Gastrocnemius medialis (tissue), 4 donors: ENCODE measurements around the gene MAP7. TPM values are rescaled to one million over a fixed set of nuclear protein-coding genes. Genes with fewer than 3 reads are reported as not detected.

Experiments used
- ATAC-seq, 2 donors: fragments of 150-250 bp; one replicate each; pipeline ENCODE4 v1.9.1; 2016
- DNase-seq, 2 donors: peaks; one replicate each; pipeline ENCODE4 v3.0.0-alpha.2; 2019
- H3K27ac ChIP-seq, 4 donors: fragments of 200-600 bp; sonication (generic); 1 replicate in 1 of 4; 2 replicates in 3 of 4; pipeline ENCODE4 v1.5.1; 2016 to 2018; ENCODE audit warnings: mild to moderate bottlenecking in 2 of 4, moderate library complexity in 1 of 4
- H3K27me3 ChIP-seq, 3 donors: fragments of 200-600 bp; sonication (generic) in 2 of 3; 1 replicate in 1 of 3; 2 replicates in 2 of 3; pipeline versions ENCODE4 v1.5.1 to v1.6.0; 2016 to 2019; ENCODE audit warnings: mild to moderate bottlenecking in 1 of 3, moderate library complexity in 1 of 3
- H3K36me3 ChIP-seq, 2 donors: fragments of 200-600 bp; sonication (generic) in 1 of 2; one replicate each; pipeline ENCODE4 v1.5.1; 2017 to 2018
- H3K4me1 ChIP-seq, 2 donors: fragments of 200-600 bp; sonication (generic) in 1 of 2; one replicate each; pipeline ENCODE4 v1.5.1; 2016 to 2017; ENCODE audit warnings: mild to moderate bottlenecking in 2 of 2
- H3K4me3 ChIP-seq, 4 donors: fragments of 200-600 bp; sonication (generic) in 3 of 4; 1 replicate in 1 of 4; 2 replicates in 3 of 4; pipeline ENCODE4 v1.5.1; 2016 to 2019; ENCODE audit warnings: mild to moderate bottlenecking in 2 of 4
- H3K9me3 ChIP-seq, 3 donors: fragments of 200-600 bp; sonication (generic) in 2 of 3; 1 replicate in 1 of 3; 2 replicates in 2 of 3; pipeline ENCODE4 v1.5.1; 2016 to 2019
- CTCF ChIP-seq, 5 experiments: fragments of 450-650 bp in 3 of 5; fragments of 200-600 bp in 2 of 5; sonication (generic) in 2 of 5; IDR thresholded peaks in 4 of 5; conservative IDR thresholded peaks in 1 of 5; 1 replicate in 4 of 5; 2 replicates in 1 of 5; pipeline ENCODE4 v1.5.1; 2016 to 2019; ENCODE audit warnings: antibody characterized with exemption in 5 of 5, mild to moderate bottlenecking in 3 of 5, moderate library complexity in 3 of 5
- POLR2A ChIP-seq, 2 donors: fragments of 450-650 bp; IDR thresholded peaks; one replicate each; pipeline ENCODE4 v1.6.1; 2017; ENCODE audit warnings: antibody characterized with exemption in 2 of 2, mild to moderate bottlenecking in 2 of 2, moderate library complexity in 2 of 2
- in situ Hi-C, 4 donors: fragments of 200-750 bp; cut with MboI; loops; one replicate each; pipeline versions ENCODE4 v1.15.0 to v1.8.0; 2017; ENCODE audit warnings: low sequenced_read_pairs in 4 of 4
- intact Hi-C: fragments of 100-400 bp; cut with DNase I; formaldehyde crosslinking; loops from one replicate; pipeline ENCODE4 v1.15.1; 2023; ENCODE audit warnings: low total_unique reads
- total RNA-seq, 4 donors: library from RNA; depleted of rRNA; stranded (reverse); fragments of >200 nt; gene quantifications; one replicate each; pipeline versions ENCODE4 v1.1.0 to v1.2.3, GENCODE V29; 2016

The MAP7 gene
- total RNA-seq, 4 donors from 2014 or later = 0.22 to 0.56 (median 0.39) TPM

GRCh38 chr6:136475686-136476085 lies 74.5 kb downstream of the MAP7 start:
- TF ChIP-seq CTCF (IDR thresholded peaks at IDR 0.05 in 4 of 5, conservative IDR thresholded peaks at IDR 0.05 in 1 of 5) = no peak
- no peak for TF ChIP-seq POLR2A (IDR thresholded peaks at IDR 0.05)

GRCh38 chr6:136474241-136474640 lies 76.0 kb downstream of the MAP7 start:
- Histone ChIP-seq H3K4me3 (no peak overlapping the region), H3K36me3 (no peaks in the 10 kb centered on the region), H3K27me3 (no peaks in the 10 kb centered on the region), H3K27ac (no peak overlapping the region), H3K4me1 (no peaks in the 10 kb centered on the region), H3K9me3 (no peaks in the 10 kb centered on the region)
- DNase-seq (no peak), ATAC-seq (no peak)
- TF ChIP-seq CTCF (IDR thresholded peaks at IDR 0.05 in 4 of 5, conservative IDR thresholded peaks at IDR 0.05 in 1 of 5) (no peak), POLR2A (IDR thresholded peaks at IDR 0.05) (no peak)
- in situ Hi-C loops (no loop called here), intact Hi-C loops (no loop called here)

More at GRCh38 chr6:136475686-136476085, 74.5 kb downstream of the MAP7 start:
- H3K4me1 ChIP-seq = no peaks in the 10 kb centered on the region
- no peak for DNase-seq
- no peaks in the 10 kb centered on the region for H3K27me3 ChIP-seq
- in situ Hi-C loops (no loop called here), intact Hi-C loops (no loop called here)
- ATAC-seq = no peak
- no peak overlapping the region for H3K4me3 ChIP-seq
- H3K9me3 ChIP-seq = no peaks in the 10 kb centered on the region
- no peak overlapping the region for H3K27ac ChIP-seq
- no peaks in the 10 kb centered on the region for H3K36me3 ChIP-seq

GRCh38 chr6:136471922-136472321 lies 78.3 kb downstream of the MAP7 start:
- ATAC-seq (no peak), DNase-seq (no peak)
- no peaks in the 10 kb centered on the region for H3K27me3 ChIP-seq
- no peak overlapping the region for H3K4me3 ChIP-seq
- no peak overlapping the region for H3K27ac ChIP-seq
- H3K9me3 ChIP-seq = no peaks in the 10 kb centered on the region
- TF ChIP-seq POLR2A (IDR thresholded peaks at IDR 0.05) = no peak
- H3K36me3 ChIP-seq = no peaks in the 10 kb centered on the region
- intact Hi-C loops = no loop called here
- no peaks in the 10 kb centered on the region for H3K4me1 ChIP-seq
- in situ Hi-C loops = no loop called here

- H3K27me3 ChIP-seq = no peaks in the 10 kb centered on the region
- in situ Hi-C loops (no loop called here), intact Hi-C loops (no loop called here)
- H3K9me3 ChIP-seq = no peaks in the 10 kb centered on the region
- no peak overlapping the region for H3K27ac ChIP-seq
- no peak for DNase-seq
- ATAC-seq = no peak
- no peak for TF ChIP-seq CTCF (IDR thresholded peaks at IDR 0.05 in 4 of 5, conservative IDR thresholded peaks at IDR 0.05 in 1 of 5)
- TF ChIP-seq POLR2A (IDR thresholded peaks at IDR 0.05) = no peak
- no peaks in the 10 kb centered on the region for H3K4me1 ChIP-seq
- H3K36me3 ChIP-seq = no peaks in the 10 kb centered on the region
- no peak overlapping the region for H3K4me3 ChIP-seq
Observed at GRCh38 chr6:136471372-136471771, 78.8 kb downstream of the MAP7 start.

- no peak for ATAC-seq
- H3K4me1 ChIP-seq = no peaks in the 10 kb centered on the region
- no peak for DNase-seq
- H3K27ac ChIP-seq = no peak overlapping the region
- no peak for TF ChIP-seq CTCF (IDR thresholded peaks at IDR 0.05 in 4 of 5, conservative IDR thresholded peaks at IDR 0.05 in 1 of 5)
- no peak for TF ChIP-seq POLR2A (IDR thresholded peaks at IDR 0.05)
- H3K27me3 ChIP-seq = no peaks in the 10 kb centered on the region
- no peaks in the 10 kb centered on the region for H3K36me3 ChIP-seq
- H3K9me3 ChIP-seq = no peaks in the 10 kb centered on the region
- H3K4me3 ChIP-seq = no peak overlapping the region
- in situ Hi-C loops = no loop called here
- intact Hi-C loops = no loop called here
Observed at GRCh38 chr6:136470044-136470443, 80.2 kb downstream of the MAP7 start.
